ENCODE data around the gene MSN.
"Not testable (repeated sequence)": the region's sequence is repeated elsewhere in the genome, so short reads cannot be mapped to it uniquely, and the experiment has no call there.

The MSN gene

DNA sequence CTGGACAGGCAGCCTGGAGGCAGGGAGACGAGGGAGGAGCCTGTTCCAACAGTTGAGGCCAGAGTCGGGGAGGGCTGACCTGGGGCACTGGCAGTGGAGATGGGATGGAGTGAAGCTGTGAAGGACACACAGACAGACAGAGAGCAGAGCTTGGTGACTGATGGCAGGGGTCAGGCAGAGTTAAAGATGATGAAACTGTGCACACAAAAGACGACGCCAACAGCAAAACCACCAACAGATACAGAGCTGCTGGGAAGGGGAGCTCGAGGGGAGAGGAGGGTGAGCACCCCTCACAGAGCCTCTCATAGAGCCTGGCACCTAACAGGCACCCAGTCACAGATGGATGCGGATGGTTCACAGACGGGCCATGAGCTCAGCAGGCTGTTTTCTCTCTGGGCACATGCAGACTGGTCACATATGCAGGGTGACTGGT, 10.4 kb upstream of the MSN start:
- not testable (repeated sequence) for H3K9me3 ChIP-seq (ENCODE audit: control insufficient read depth, insufficient read depth, low read length); H3K4me1 ChIP-seq (ENCODE audit: insufficient read depth, low read length); H3K9ac ChIP-seq (ENCODE audit: low read depth, low read length); H3K36me3 ChIP-seq (ENCODE audit: insufficient read depth, low read length)

DNA sequence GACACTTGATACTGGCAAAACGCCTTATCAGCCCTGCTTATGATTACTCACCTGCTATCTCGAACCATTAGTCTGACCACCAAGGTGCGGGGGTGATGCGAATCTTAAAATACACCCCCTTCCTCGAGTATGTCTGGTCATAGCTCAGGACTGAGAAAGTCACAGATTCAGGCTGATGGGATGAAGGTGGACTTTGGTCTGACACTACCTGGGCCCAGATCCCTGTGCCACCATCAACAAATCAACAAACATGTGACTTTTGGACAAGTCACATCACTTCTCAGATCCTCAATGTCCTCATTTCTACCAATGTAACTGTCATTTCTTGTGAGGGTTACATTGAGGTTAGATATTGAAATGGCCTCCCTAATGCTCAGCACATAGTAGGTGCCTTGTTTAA, 9.8 kb upstream of the MSN start:
- Histone ChIP-seq H3K9ac (ENCODE audit: low read depth, low read length) (no peak overlapping the region), H3K9me3 (ENCODE audit: control insufficient read depth, insufficient read depth, low read length) (no peaks in the 10 kb centered on the region; the same call in 1 of the 2 replicates), H3K4me1 (ENCODE audit: insufficient read depth, low read length) (no peaks in the 10 kb centered on the region), H3K36me3 (ENCODE audit: insufficient read depth, low read length) (no peaks in the 10 kb centered on the region)

DNA sequence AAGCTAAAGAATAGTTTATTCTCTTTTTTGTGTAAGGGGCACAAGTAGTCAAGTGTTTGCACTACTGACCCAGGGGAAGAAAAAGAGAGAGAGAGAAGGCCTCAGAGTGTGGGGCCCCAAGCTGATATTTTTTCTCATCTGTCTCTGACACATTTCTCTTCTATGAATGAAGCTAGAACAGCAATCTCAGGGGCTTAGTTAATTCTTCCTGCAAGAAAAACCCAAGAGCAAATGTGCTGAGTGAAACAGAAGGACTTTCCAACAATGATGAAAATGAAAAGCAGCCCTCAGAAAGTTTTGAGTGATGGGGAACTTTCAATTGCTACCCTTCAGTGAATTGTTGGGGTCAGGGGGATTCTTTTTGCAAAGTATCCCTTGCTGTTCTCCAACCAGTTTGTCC, 9.2 kb upstream of the MSN start:
- Histone ChIP-seq H3K36me3 (ENCODE audit: insufficient read depth, low read length) (no peaks in the 10 kb centered on the region), H3K9ac (ENCODE audit: low read depth, low read length) (no peak overlapping the region), H3K9me3 (ENCODE audit: control insufficient read depth, insufficient read depth, low read length) (no peaks in the 10 kb centered on the region; the same call in 1 of the 2 replicates), H3K4me1 (ENCODE audit: insufficient read depth, low read length) (no peaks in the 10 kb centered on the region)

DNA sequence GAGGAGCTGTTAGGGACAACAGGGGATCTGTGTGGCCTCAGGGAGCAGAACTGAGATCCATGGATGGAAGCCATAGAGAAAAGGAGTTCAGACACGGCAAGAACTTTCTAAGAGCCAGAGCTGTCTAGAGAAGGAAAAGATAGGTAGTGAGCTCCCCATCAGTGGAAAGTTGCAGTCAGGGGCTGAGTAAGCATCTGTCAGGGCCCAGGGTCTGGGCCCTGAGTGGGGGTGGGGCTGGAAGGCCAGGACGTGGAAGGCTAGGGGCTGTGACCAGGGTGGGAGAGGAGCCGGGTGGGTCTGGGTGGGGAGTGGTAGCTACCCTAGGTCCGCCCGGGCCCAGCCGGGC, 324 bp upstream of the MSN start:
- H3K4me1 ChIP-seq (ENCODE audit: insufficient read depth, low read length) = peaks cover 11% of the 10 kb centered on the region
- H3K36me3 ChIP-seq (ENCODE audit: insufficient read depth, low read length) = no peaks in the 10 kb centered on the region
- no peaks in the 10 kb centered on the region; the same call in 1 of the 2 replicates for H3K9me3 ChIP-seq (ENCODE audit: control insufficient read depth, insufficient read depth, low read length)
- H3K9ac ChIP-seq (ENCODE audit: low read depth, low read length) = no peak overlapping the region

DNA sequence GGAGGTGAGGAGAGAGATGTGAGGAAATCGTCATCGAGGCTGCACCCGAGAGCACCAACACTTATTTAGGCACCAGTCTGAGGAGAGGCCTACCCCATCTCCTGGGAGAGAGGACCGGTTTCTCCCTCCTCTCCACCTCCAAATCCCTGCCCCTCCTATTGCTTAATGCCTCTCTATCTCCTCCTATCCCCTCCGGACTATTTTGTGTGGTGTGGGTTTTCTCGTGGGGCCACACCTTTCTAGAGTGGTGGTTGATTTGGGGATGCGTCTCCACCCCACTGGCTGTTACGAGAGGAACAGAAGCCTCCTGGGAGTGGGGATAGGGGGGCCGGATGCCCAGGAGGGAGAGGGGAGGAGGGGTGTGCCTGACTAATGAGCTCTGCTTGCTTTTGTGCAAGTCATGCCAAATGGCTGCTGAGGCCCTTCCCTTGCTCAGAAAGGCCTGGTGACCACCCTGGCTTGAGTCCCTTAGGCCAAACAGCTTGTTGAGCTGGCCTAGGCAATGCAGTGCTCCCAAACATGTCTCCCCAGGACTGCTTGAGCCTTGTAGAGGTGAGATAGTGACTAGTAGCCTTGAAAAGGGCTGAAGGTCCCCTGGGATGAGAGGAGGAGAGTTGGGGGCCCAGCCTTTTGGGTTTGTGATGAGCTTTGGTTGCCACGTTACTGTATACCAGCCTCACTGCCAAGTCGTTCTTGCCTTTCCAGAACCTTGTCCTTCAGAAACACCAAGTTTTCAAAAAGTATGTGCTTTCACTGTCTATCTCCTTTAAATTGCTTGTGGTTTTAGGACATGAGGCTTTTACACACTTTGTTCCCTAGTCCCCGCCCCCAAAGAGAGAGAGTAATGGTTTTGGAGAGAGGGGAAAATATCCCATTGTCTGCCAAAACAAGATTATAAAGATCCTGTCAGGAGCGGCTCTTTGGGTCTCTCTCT, 1.2 kb downstream of the MSN start:
- Histone ChIP-seq H3K9me3 (ENCODE audit: control insufficient read depth, insufficient read depth, low read length) (no peaks in the 10 kb centered on the region), H3K4me1 (ENCODE audit: insufficient read depth, low read length) (peaks cover 11% of the 10 kb centered on the region), H3K9ac (ENCODE audit: low read depth, low read length) (peak overlapping the region; percentile 68), H3K36me3 (ENCODE audit: insufficient read depth, low read length) (no peaks in the 10 kb centered on the region)

DNA sequence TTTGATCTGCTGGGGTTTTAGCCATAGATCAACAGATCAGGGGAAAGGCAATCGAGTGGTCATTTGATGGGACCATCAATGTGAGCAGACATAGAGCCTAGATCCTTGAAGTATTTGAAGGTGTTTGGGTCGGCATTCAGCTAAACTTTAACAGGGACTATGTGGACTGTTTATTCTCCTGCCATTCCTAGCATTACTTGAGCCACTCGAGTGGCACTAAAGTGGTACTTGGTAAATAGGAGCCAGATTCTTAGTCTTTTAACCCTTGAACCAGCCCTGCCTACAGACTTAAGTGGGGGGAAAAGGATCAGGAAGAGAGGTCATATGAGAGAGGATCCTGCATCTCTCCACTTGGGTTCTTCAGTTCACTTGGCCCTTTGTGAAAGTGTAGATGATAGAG, 3.8 kb downstream of the MSN start:
- no peaks in the 10 kb centered on the region for H3K9me3 ChIP-seq (ENCODE audit: control insufficient read depth, insufficient read depth, low read length)
- H3K9ac ChIP-seq (ENCODE audit: low read depth, low read length) = no peak overlapping the region
- H3K36me3 ChIP-seq (ENCODE audit: insufficient read depth, low read length) = no peaks in the 10 kb centered on the region
- peaks cover 11% of the 10 kb centered on the region for H3K4me1 ChIP-seq (ENCODE audit: insufficient read depth, low read length)

DNA sequence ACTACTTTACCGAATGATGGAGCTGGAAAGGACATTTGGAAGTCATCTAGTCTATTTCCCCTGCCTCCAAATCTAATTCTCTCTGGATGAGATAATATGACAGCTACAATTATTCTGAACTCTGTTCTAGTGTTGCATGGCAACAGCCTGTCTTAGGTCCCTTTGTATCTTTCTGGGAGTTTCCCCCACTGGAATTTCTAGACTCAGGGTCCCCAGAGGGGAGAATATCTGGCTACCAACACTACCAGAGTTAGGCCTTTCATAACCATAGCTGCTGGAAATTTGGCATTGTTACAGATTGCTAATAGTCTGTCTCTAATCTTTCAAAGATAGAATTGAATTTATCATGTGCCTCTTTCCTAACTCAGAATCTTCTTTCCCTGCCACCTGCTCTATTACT, 4.5 kb downstream of the MSN start:
- no peaks in the 10 kb centered on the region for H3K36me3 ChIP-seq (ENCODE audit: insufficient read depth, low read length)
- no peak overlapping the region for H3K9ac ChIP-seq (ENCODE audit: low read depth, low read length)
- H3K9me3 ChIP-seq (ENCODE audit: control insufficient read depth, insufficient read depth, low read length) = no peaks in the 10 kb centered on the region
- peaks cover 11% of the 10 kb centered on the region for H3K4me1 ChIP-seq (ENCODE audit: insufficient read depth, low read length)

DNA sequence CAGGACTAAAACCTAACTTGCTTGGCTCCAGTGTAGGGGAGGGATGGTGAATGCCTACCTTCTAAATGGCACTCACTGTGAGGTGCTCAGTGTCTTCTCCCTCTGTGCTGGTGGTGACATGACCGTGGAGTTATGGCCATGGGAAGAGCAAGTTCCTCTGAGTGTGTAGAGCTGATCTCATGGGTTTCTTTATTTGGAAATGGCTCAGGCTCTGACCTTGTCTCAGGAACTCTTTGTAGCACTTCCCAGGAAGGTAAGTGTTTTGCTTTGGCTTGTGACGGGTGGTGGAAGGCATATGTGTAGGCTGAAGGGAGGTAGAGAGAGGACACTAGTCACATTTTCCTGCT, 6.4 kb downstream of the MSN start:
- H3K4me1 ChIP-seq (ENCODE audit: insufficient read depth, low read length) = peaks cover 13% of the 10 kb centered on the region
- no peak overlapping the region for H3K9ac ChIP-seq (ENCODE audit: low read depth, low read length)
- H3K9me3 ChIP-seq (ENCODE audit: control insufficient read depth, insufficient read depth, low read length) = no peaks in the 10 kb centered on the region

DNA sequence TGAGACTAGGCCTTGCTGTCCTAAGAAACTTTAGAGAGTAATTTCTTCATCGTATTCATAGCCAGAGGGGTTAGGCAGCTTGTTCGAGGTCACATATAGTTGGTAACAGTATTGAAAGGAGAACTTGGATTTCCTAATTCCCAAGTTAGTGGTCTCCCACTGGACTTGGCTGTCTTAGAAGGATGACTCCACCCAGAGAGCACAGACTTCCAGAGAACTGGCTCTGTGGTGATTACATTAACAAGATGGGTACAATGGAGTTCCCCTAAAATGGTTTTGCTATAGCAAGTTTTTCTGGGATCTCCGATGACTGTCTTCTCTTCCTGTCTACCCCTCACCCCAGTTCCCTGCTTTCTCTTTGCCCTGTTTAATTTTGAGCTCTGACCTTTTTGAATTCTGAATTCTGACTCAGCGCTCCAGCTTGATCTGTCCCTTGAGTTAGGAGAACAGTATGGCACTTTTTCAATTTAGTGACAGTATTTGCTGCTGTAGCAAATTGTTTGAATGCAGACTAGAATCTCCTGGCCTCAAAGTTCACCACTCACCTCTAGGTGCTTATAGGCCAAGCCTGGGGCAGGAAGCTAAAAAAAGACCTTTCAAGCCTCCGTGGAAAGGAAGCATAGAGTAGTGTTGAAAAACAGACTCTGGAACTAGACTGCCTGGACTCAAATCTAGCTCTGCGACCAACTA, 6.9 kb downstream of the MSN start:
- Histone ChIP-seq H3K9me3 (ENCODE audit: control insufficient read depth, insufficient read depth, low read length) (no peaks in the 10 kb centered on the region), H3K9ac (ENCODE audit: low read depth, low read length) (no peak overlapping the region), H3K4me1 (ENCODE audit: insufficient read depth, low read length) (peaks cover 15% of the 10 kb centered on the region), H3K36me3 (ENCODE audit: insufficient read depth, low read length) (no peaks in the 10 kb centered on the region)

More for the DNA sequence above, 6.4 kb downstream of the MSN start:
- H3K36me3 ChIP-seq (ENCODE audit: insufficient read depth, low read length) = no peaks in the 10 kb centered on the region

DNA sequence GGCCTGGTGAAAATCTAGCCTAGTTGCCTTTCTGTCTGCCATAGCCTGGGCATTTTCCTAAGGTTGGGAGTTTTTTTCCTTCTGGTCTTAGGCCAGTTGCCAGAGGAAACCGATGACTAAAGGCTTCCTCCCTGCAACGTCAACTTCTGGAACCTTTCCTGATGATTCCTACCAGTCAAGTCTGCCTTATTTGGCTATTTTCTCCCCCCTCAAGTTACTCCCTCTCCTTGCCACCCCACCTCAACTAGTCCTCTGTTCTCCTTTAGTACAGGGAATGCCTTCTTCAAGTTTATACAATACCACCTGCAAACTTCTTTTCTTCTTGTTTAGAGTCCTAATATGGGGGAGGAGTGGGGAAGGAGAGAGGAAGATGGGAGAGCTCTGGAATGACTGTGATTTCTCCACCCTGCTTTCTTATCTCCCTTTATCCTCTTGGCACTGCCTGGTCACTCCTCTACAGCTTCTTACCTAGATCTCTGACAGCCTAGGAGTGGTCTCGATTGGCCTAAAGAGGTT, 10.6 kb downstream of the MSN start:
- H3K9ac ChIP-seq (ENCODE audit: low read depth, low read length) = no peak overlapping the region
- H3K36me3 ChIP-seq (ENCODE audit: insufficient read depth, low read length) = no peaks in the 10 kb centered on the region
- H3K9me3 ChIP-seq (ENCODE audit: control insufficient read depth, insufficient read depth, low read length) = no peaks in the 10 kb centered on the region
- peaks cover 6% of the 10 kb centered on the region; the same call in 1 of the 2 replicates for H3K4me1 ChIP-seq (ENCODE audit: insufficient read depth, low read length)

DNA sequence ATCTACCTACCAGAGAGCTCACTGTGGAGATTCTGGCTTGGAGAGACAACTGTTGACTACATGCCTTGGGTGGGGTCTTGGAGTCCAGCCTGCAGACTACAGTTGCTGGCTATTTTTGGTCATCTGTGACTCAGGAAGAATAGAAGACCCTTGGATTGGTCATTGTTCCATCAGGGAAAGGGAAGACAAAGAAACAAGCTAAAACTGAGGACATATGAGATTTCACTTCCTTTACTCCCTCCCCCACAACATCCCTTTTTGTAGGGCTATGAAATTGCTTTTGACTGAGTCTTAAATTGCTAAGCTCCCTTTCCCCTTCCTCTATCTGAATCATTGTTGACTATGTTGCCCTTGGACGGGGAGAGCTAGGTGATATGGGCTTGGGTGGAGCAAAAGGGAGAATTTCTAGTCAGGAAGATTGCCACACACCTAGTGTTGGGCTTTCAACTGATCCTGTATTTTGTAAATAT, 11.7 kb downstream of the MSN start:
- H3K4me1 ChIP-seq (ENCODE audit: insufficient read depth, low read length) = peaks cover 6% of the 10 kb centered on the region; the same call in 1 of the 2 replicates

DNA sequence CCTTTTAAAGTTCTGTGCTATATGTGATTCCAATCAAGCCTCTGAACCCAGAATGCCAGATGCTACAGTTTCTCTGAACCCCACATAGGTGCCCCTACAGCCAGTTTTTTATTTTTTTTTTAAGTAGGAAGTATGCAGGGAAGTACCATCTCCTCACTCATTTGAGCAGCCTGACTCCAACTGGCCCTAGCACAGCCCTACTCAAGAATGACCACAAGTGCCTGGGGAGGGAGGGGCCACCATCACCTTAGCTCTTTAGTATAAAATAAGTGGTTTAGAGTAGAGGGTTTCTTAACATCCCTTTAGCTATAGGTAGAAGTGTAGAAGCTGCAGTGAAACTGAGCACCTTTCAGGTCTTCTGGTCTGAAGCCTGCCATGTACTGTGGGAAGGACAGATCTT, 14.4 kb downstream of the MSN start:
- H3K9ac ChIP-seq (ENCODE audit: low read depth, low read length) = no peak overlapping the region
- H3K36me3 ChIP-seq (ENCODE audit: insufficient read depth, low read length) = no peaks in the 10 kb centered on the region
- H3K4me1 ChIP-seq (ENCODE audit: insufficient read depth, low read length) = peaks cover 10% of the 10 kb centered on the region; the same call in 1 of the 2 replicates
- H3K9me3 ChIP-seq (ENCODE audit: control insufficient read depth, insufficient read depth, low read length) = no peaks in the 10 kb centered on the region

More for the DNA sequence above, 11.7 kb downstream of the MSN start:
- H3K9me3 ChIP-seq (ENCODE audit: control insufficient read depth, insufficient read depth, low read length) = no peaks in the 10 kb centered on the region
- H3K9ac ChIP-seq (ENCODE audit: low read depth, low read length) = no peak overlapping the region
- no peaks in the 10 kb centered on the region for H3K36me3 ChIP-seq (ENCODE audit: insufficient read depth, low read length)

DNA sequence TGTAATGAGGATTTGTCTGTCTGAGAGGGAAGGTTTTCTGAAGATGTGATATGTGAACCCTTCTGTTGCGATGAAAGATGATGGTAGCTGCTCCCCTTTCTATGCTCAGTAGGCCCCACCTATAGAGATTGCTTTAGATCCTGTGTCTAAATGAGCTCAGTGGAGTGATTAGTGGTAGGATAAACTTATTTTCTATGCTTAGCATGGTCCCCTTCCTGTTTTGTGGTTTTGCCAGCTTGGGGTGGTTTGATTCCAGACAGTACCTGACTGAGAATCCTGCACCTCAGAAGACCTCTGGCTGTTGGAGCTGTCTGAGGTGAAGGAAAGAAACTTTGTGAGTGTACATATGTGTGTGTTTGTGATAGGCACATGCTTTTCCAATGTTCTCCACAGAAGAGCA, 17.7 kb downstream of the MSN start:
- no peak overlapping the region for H3K9ac ChIP-seq (ENCODE audit: low read depth, low read length)
- H3K36me3 ChIP-seq (ENCODE audit: insufficient read depth, low read length) = no peaks in the 10 kb centered on the region
- no peaks in the 10 kb centered on the region; the same call in 1 of the 2 replicates for H3K9me3 ChIP-seq (ENCODE audit: control insufficient read depth, insufficient read depth, low read length)
- H3K4me1 ChIP-seq (ENCODE audit: insufficient read depth, low read length) = peaks cover 9% of the 10 kb centered on the region; the same call in 1 of the 2 replicates

DNA sequence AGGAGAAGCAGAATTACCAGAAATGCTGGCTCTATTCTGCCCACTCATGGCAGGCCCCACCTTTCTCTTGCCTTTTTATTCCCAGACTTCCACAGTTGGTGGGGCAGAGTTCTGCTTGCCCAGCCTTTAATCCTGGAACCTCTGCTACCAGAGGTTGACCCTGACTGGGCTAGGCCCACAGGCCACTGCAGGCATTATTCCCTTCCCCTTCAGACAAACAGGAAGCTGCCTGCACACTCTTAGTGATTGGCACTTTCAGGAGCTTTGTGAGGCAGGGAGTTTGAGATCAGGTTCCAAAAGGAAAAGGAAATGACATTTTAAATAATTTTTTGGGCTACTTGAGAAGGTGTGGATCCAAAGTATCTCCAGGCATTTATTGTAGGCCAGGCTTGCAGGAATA, 18.8 kb downstream of the MSN start:
- no peaks in the 10 kb centered on the region for H3K36me3 ChIP-seq (ENCODE audit: insufficient read depth, low read length)
- no peaks in the 10 kb centered on the region; the same call in 1 of the 2 replicates for H3K9me3 ChIP-seq (ENCODE audit: control insufficient read depth, insufficient read depth, low read length)
- H3K9ac ChIP-seq (ENCODE audit: low read depth, low read length) = no peak overlapping the region
- H3K4me1 ChIP-seq (ENCODE audit: insufficient read depth, low read length) = peaks cover 9% of the 10 kb centered on the region; the same call in 1 of the 2 replicates

All from ES-I3 (cell line).